GM12878 (cell line): Measurements from ENCODE around the gene CHSY3. TPM values are rescaled to one million over a fixed set of nuclear protein-coding genes. Genes with fewer than 3 reads are reported as not detected.

Experiments
- ATAC-seq: fragments of 200-7000 bp; cut with Tn5 transposase; 3 replicates; pipeline ENCODE4 v1.9.1; 2020; ENCODE audit warnings: mild to moderate bottlenecking, moderate library complexity
- BruUV-seq: library from RNA; stranded (reverse); fragments of 400-500 nt; replicated peaks from 2 replicates; lab custom pipeline; 2021; lab: Mats Ljungman, UMichigan
- CTCF ChIA-PET: fragments of 300-600 bp; sonication (Branson Sonifier 250); formaldehyde crosslinking; extraction: SDS; loops from one replicate; lab custom pipeline; 2021; ENCODE audit warnings: inconsistent platforms; lab: Yijun Ruan, JAX
- POLR2A ChIA-PET: fragments of 350-600 bp; formaldehyde crosslinking; extraction: SDS; loops from one replicate; lab custom pipeline; 2021; ENCODE audit warnings: inconsistent platforms; lab: Charles Lee
- RAD21 ChIA-PET: fragments of 300-600 bp; sonication (Branson Sonifier 250); formaldehyde crosslinking; loops from one replicate; lab custom pipeline; 2023; ENCODE audit warnings: antibody characterized with exemption; ENCODE audit not compliant: unreplicated experiment; lab: Charles Lee
- SMC1A ChIA-PET: fragments of 300-600 bp; sonication (Branson Sonifier 250); formaldehyde crosslinking; loops from one replicate; lab custom pipeline; 2023; ENCODE audit not compliant: unreplicated experiment, uncharacterized antibody; lab: Charles Lee
- DNase-seq: peaks from one replicate; pipeline ENCODE4 v3.0.0-alpha.2; 2011; ENCODE audit warnings: low read depth, low spot score
- FAIRE-seq: peaks from 3 replicates; lab custom pipeline; 2011; peaks lifted over from hg19 to GRCh38; lab: Jason Lieb, UNC
- H2AFZ ChIP-seq: 2 replicates; pipeline ENCODE4 v1.6.0; 2011; ENCODE audit warnings: low read depth, low read length, control low read depth; ENCODE audit not compliant: control insufficient read depth
- H3K27ac ChIP-seq: 2 replicates; pipeline ENCODE4 v1.5.1; 2011; ENCODE audit warnings: control low read depth; ENCODE audit not compliant: control insufficient read depth, insufficient read depth
- H3K27me3 ChIP-seq, 2 experiments: replicated peaks in 1 of 2; 2 replicates each; pipeline versions ENCODE4 v1.6.0 to v1.6.1; 2011; ENCODE audit warnings: low read length in 1 of 2; ENCODE audit not compliant: control insufficient read depth in 2 of 2, insufficient read depth in 2 of 2
- H3K36me3 ChIP-seq, 2 experiments: 2 replicates each; pipeline ENCODE4 v1.5.1; 2011; ENCODE audit warnings: low read length in 1 of 2; ENCODE audit not compliant: control insufficient read depth in 2 of 2, insufficient read depth in 2 of 2
- H3K4me1 ChIP-seq: 2 replicates; pipeline ENCODE4 v1.6.1; 2011; ENCODE audit warnings: mild to moderate bottlenecking, low read length, moderate library complexity, mixed read lengths; ENCODE audit not compliant: control insufficient read depth, insufficient read depth
- H3K4me2 ChIP-seq: 2 replicates; pipeline ENCODE4 v1.6.0; 2011; ENCODE audit warnings: control low read depth; ENCODE audit not compliant: control insufficient read depth, insufficient read depth
- H3K4me3 ChIP-seq: fragments of 200-600 bp; sonication (generic); 2 replicates; pipeline ENCODE4 v1.5.1; 2016
- H3K79me2 ChIP-seq: 2 replicates; pipeline ENCODE4 v1.6.0; 2011; ENCODE audit warnings: low read length; ENCODE audit not compliant: control insufficient read depth, insufficient read depth
- H3K9ac ChIP-seq: 2 replicates; pipeline ENCODE4 v1.8.0; 2011; ENCODE audit warnings: low read length, control low read depth, mixed read lengths; ENCODE audit not compliant: control insufficient read depth, insufficient read depth
- H3K9me3 ChIP-seq: replicated peaks from 3 replicates; pipeline ENCODE4 v1.5.1; 2011; ENCODE audit warnings: mild to moderate bottlenecking, low read length; ENCODE audit not compliant: control insufficient read depth, insufficient read depth
- H4K20me1 ChIP-seq: 2 replicates; pipeline ENCODE4 v1.6.0; 2011; ENCODE audit not compliant: control insufficient read depth, insufficient read depth
- CHD4 ChIP-seq: fragments of 200-600 bp; sonication (generic); IDR thresholded peaks from 2 replicates; pipeline ENCODE4 v1.6.1; 2016; ENCODE audit warnings: mild to moderate bottlenecking
- DPF2 ChIP-seq: fragments of 450-650 bp; IDR thresholded peaks from 2 replicates; pipeline ENCODE4 v1.6.1; 2017; ENCODE audit warnings: mild to moderate bottlenecking
- ESRRA ChIP-seq: IDR thresholded peaks from 2 replicates; pipeline ENCODE4 v1.6.1; 2012; ENCODE audit warnings: mild to moderate bottlenecking, low read length, improper control_type of control experiment
- JUNB ChIP-seq: IDR thresholded peaks from 2 replicates; pipeline ENCODE4 v1.6.1; 2016; ENCODE audit warnings: antibody characterized with exemption, mild to moderate bottlenecking
- KAT2A ChIP-seq: conservative IDR thresholded peaks from 2 replicates; pipeline ENCODE4 v1.6.1; 2011; ENCODE audit warnings: low read depth, low read length; ENCODE audit not compliant: control insufficient read depth
- NFIC ChIP-seq: IDR thresholded peaks from 2 replicates; pipeline ENCODE4 v1.6.1; 2012; ENCODE audit warnings: low read depth, mild to moderate bottlenecking, inconsistent platforms, low read length, moderate library complexity
- NRF1 ChIP-seq: conservative IDR thresholded peaks from 2 replicates; pipeline ENCODE4 v1.6.1; 2011; ENCODE audit warnings: mild to moderate bottlenecking, low read depth, low read length, improper control_type of control experiment
- RAD21 ChIP-seq: IDR thresholded peaks from 2 replicates; pipeline ENCODE4 v1.6.1; 2011; ENCODE audit warnings: mild to moderate bottlenecking, low read depth, low read length, moderate library complexity; ENCODE audit not compliant: insufficient read depth
- RUNX3 ChIP-seq: IDR thresholded peaks from 2 replicates; pipeline ENCODE4 v1.6.1; 2012; ENCODE audit warnings: low read length, inconsistent platforms
- SIX5 ChIP-seq: IDR thresholded peaks from 2 replicates; pipeline ENCODE4 v1.6.1; 2011; ENCODE audit warnings: mild to moderate bottlenecking, low read depth, low read length, moderate library complexity; ENCODE audit not compliant: severe bottlenecking
- SMAD5 ChIP-seq: IDR thresholded peaks from 2 replicates; pipeline ENCODE4 v1.6.1; 2016; ENCODE audit warnings: antibody characterized with exemption, low read depth
- SREBF1 ChIP-seq: IDR thresholded peaks from 2 replicates; pipeline ENCODE4 v1.6.1; 2012; ENCODE audit warnings: mild to moderate bottlenecking, low read length
- STAT3 ChIP-seq: IDR thresholded peaks from 2 replicates; pipeline ENCODE4 v1.6.1; 2011; ENCODE audit warnings: low read depth, low read length, improper control_type of control experiment
- TCF7 ChIP-seq: IDR thresholded peaks from 2 replicates; pipeline ENCODE4 v1.6.1; 2014; ENCODE audit warnings: antibody characterized with exemption, borderline replicate concordance
- ZBED1 ChIP-seq: IDR thresholded peaks from 2 replicates; pipeline ENCODE4 v1.6.1; 2016; ENCODE audit warnings: borderline replicate concordance
- WGBS: methylation state at CpG from one replicate; pipeline ENCODE4 v1.1.6; 2016; ENCODE audit warnings: low lambda C conversion rate; ENCODE audit not compliant: insufficient replicate concordance, insufficient coverage; ENCODE audit errors: missing lambda C conversion rate; 5-methylcytosine and 5-hydroxymethylcytosine counted together
- in situ Hi-C: fragments of 300-500 bp; cut with MboI; formaldehyde crosslinking; loops from 9 replicates; pipeline ENCODE4 v1.14.3; 2018; ENCODE audit warnings: mixed read lengths
- intact Hi-C: fragments of 100-400 bp; cut with micrococcal nuclease; formaldehyde crosslinking; loops from one replicate; pipeline ENCODE4 v1.14.2; 2022; ENCODE audit not compliant: unreplicated experiment
- polyA plus RNA-seq, 11 experiments: library from polyadenylated mRNA; depleted of rRNA in 4 of 11; unstranded in 6 of 11; stranded (reverse) in 5 of 11; fragments of >200 nt; fragmentation: Nextera tagmentation in 4 of 11; fragmentation: Illumina TruSeq in 1 of 11; extraction: Ambion mirVana in 4 of 11; extraction: Trizol in 1 of 11; gene quantifications; 1 replicate in 1 of 11; 2 replicates in 10 of 11; pipeline versions ENCODE4 v1.2.1 to v1.2.3, GENCODE V29; 2011 to 2016; ENCODE audit warnings: inconsistent platforms in 2 of 11, missing spikeins in 2 of 11, low read depth in 1 of 11
- total RNA-seq, 4 experiments: library from RNA; depleted of rRNA in 3 of 4; stranded (reverse); fragments of >200 nt in 3 of 4; fragmentation: Illumina TruSeq in 1 of 4; extraction: Trizol in 1 of 4; gene quantifications; 2 replicates each; pipeline versions ENCODE4 v1.2.1 to v1.2.3, GENCODE V29; 2013 to 2021
- TF ChIP-seq, protein P1 (sequence below): IDR thresholded peaks from 2 replicates; pipeline ENCODE4 v1.6.1; 2012; ENCODE audit warnings: low read depth, low read length, improper control_type of control experiment
- TF ChIP-seq, protein P2 (sequence below): fragments of 150-350 bp; IDR thresholded peaks from 2 replicates; pipeline ENCODE4 v1.6.1; 2014; ENCODE audit warnings: mild to moderate bottlenecking, low read depth, low read length
- TF ChIP-seq, protein P3 (sequence below): fragments of 450-650 bp; IDR thresholded peaks from 2 replicates; pipeline ENCODE4 v1.6.1; 2017; ENCODE audit warnings: mild to moderate bottlenecking, moderate library complexity

Gene CHSY3
- total and polyA plus RNA-seq, 10 of the 15 experiments (the other 5 are each of a cell fraction or from before 2014, with no cell fraction given) = not detected

DNA sequence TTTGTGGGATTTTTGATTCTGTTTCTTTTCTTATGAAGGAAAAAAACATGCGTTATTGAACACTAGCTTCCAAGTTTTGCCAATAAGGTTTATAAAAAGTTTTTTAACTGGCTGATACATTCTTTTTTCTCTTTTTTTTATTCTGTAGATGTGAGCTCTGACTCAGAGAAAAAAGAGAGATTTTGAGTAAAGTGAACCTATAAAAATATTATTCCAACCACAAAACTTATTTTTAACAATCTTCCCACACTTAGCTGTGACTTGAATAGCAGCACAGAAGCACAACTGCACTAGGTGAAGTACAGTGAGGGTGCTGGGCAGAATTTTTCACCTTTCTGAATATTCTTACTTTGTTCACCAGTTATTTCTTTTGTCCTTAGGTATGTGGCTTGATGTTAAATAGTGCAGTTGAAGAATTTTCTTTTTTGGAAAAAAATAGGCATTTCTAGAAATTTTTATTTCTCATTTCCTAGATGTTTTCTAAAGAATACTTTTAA lies 41.6 kb downstream of the CHSY3 start:
- no peak for ATAC-seq
- WGBS = 94% methylated on average over 1 of the region's 1 CpG
- intact Hi-C loops (no loop called here), in situ Hi-C loops (no loop called here)
- Histone ChIP-seq H3K4me1 (no peaks in the 10 kb centered on the region), H3K4me2 (no peak overlapping the region), H3K27ac (no peak overlapping the region), H3K79me2 (no peaks in the 10 kb centered on the region), H3K9ac (no peak overlapping the region), H3K9me3 (no peaks in the 10 kb centered on the region), H4K20me1 (no peaks in the 10 kb centered on the region), H3K36me3 (no peaks in the 10 kb centered on the region), H2AFZ (no peak overlapping the region), H3K27me3 (no peaks in the 10 kb centered on the region), H3K4me3 (no peak overlapping the region)
- RAD21 ChIA-PET = no interaction called here
- no peak for FAIRE-seq
- CTCF ChIA-PET = no interaction called here
- SMC1A ChIA-PET = no interaction called here
- DNase-seq = no peak
- POLR2A ChIA-PET = no interaction called here
- BruUV-seq = no TSS peak
- TF ChIP-seq JUNB (no peak), ESRRA (no peak), CHD4 (no peak), TCF7 (no peak), RAD21 (no peak), NRF1 (no peak), STAT3 (no peak), DPF2 (no peak), NFIC (no peak), SIX5 (no peak), SREBF1 (no peak), SMAD5 (no peak), KAT2A (no peak), ZBED1 (no peak), RUNX3 (no peak)
- TF ChIP-seq, protein P1, sequence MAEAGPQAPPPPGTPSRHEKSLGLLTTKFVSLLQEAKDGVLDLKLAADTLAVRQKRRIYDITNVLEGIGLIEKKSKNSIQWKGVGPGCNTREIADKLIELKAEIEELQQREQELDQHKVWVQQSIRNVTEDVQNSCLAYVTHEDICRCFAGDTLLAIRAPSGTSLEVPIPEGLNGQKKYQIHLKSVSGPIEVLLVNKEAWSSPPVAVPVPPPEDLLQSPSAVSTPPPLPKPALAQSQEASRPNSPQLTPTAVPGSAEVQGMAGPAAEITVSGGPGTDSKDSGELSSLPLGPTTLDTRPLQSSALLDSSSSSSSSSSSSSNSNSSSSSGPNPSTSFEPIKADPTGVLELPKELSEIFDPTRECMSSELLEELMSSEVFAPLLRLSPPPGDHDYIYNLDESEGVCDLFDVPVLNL = no peak
- TF ChIP-seq, protein P2, sequence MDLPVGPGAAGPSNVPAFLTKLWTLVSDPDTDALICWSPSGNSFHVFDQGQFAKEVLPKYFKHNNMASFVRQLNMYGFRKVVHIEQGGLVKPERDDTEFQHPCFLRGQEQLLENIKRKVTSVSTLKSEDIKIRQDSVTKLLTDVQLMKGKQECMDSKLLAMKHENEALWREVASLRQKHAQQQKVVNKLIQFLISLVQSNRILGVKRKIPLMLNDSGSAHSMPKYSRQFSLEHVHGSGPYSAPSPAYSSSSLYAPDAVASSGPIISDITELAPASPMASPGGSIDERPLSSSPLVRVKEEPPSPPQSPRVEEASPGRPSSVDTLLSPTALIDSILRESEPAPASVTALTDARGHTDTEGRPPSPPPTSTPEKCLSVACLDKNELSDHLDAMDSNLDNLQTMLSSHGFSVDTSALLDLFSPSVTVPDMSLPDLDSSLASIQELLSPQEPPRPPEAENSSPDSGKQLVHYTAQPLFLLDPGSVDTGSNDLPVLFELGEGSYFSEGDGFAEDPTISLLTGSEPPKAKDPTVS = no peak
- TF ChIP-seq, protein P3, sequence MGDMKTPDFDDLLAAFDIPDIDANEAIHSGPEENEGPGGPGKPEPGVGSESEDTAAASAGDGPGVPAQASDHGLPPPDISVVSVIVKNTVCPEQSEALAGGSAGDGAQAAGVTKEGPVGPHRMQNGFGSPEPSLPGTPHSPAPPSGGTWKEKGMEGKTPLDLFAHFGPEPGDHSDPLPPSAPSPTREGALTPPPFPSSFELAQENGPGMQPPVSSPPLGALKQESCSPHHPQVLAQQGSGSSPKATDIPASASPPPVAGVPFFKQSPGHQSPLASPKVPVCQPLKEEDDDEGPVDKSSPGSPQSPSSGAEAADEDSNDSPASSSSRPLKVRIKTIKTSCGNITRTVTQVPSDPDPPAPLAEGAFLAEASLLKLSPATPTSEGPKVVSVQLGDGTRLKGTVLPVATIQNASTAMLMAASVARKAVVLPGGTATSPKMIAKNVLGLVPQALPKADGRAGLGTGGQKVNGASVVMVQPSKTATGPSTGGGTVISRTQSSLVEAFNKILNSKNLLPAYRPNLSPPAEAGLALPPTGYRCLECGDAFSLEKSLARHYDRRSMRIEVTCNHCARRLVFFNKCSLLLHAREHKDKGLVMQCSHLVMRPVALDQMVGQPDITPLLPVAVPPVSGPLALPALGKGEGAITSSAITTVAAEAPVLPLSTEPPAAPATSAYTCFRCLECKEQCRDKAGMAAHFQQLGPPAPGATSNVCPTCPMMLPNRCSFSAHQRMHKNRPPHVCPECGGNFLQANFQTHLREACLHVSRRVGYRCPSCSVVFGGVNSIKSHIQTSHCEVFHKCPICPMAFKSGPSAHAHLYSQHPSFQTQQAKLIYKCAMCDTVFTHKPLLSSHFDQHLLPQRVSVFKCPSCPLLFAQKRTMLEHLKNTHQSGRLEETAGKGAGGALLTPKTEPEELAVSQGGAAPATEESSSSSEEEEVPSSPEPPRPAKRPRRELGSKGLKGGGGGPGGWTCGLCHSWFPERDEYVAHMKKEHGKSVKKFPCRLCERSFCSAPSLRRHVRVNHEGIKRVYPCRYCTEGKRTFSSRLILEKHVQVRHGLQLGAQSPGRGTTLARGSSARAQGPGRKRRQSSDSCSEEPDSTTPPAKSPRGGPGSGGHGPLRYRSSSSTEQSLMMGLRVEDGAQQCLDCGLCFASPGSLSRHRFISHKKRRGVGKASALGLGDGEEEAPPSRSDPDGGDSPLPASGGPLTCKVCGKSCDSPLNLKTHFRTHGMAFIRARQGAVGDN = no peak
